Memory B cell (primary cell): ENCODE data around the gene SERPING1.

ENCODE experiments used
- ATAC-seq: fragments of 150-1000 bp; cut with Tn5 transposase; 2 replicates; pipeline ENCODE4 v1.10.0; 2021; ENCODE audit warnings: low read depth, mild to moderate bottlenecking, moderate library complexity
- DNase-seq, 2 donors: peaks; one replicate each; pipeline ENCODE4 v3.0.0; 2022; ENCODE audit warnings: low spot score in 2 of 2
- H3K27ac Mint-ChIP-seq: one replicate; pipeline ENCODE4 v1.8.0; 2022; ENCODE audit warnings: mild to moderate bottlenecking, moderate library complexity, mixed read lengths
- H3K27me3 Mint-ChIP-seq: one replicate; pipeline ENCODE4 v1.8.0; 2022; ENCODE audit warnings: mixed read lengths
- H3K36me3 Mint-ChIP-seq: one replicate; pipeline ENCODE4 v1.8.0; 2022; ENCODE audit warnings: mild to moderate bottlenecking, mixed read lengths
- H3K4me1 Mint-ChIP-seq: one replicate; pipeline ENCODE4 v1.8.0; 2022; ENCODE audit warnings: mixed read lengths
- H3K4me3 Mint-ChIP-seq: one replicate; pipeline ENCODE4 v1.8.0; 2022; ENCODE audit warnings: mild to moderate bottlenecking, moderate library complexity, mixed read lengths
- H3K9me3 Mint-ChIP-seq: one replicate; pipeline ENCODE4 v1.8.0; 2022; ENCODE audit warnings: mixed read lengths

The SERPING1 gene

GRCh38 chr11:57571606-57572005 lies 25.9 kb upstream of the SERPING1 start:
- H3K27me3 Mint-ChIP-seq = peaks cover 5% of the 10 kb centered on the region
- ATAC-seq = no peak
- DNase-seq = no peak
- H3K27ac Mint-ChIP-seq = no peak overlapping the region
- H3K4me3 Mint-ChIP-seq = no peak overlapping the region
- no peaks in the 10 kb centered on the region for H3K36me3 Mint-ChIP-seq
- H3K9me3 Mint-ChIP-seq = no peaks in the 10 kb centered on the region
- H3K4me1 Mint-ChIP-seq = peaks cover 5% of the 10 kb centered on the region

- no peaks in the 10 kb centered on the region for H3K4me1 Mint-ChIP-seq
- H3K9me3 Mint-ChIP-seq = no peaks in the 10 kb centered on the region
- peaks cover 10% of the 10 kb centered on the region for H3K27me3 Mint-ChIP-seq
- DNase-seq = no peak
- H3K4me3 Mint-ChIP-seq = no peak overlapping the region
- H3K27ac Mint-ChIP-seq = no peak overlapping the region
- no peak for ATAC-seq
- H3K36me3 Mint-ChIP-seq = no peaks in the 10 kb centered on the region
These were observed 23.4 kb upstream of the SERPING1 start for GRCh38 chr11:57574061-57574460.

GRCh38 chr11:57584341-57584740 lies 13.1 kb upstream of the SERPING1 start:
- Mint-ChIP-seq H3K27ac (no peak overlapping the region), H3K4me1 (no peaks in the 10 kb centered on the region), H3K27me3 (no peaks in the 10 kb centered on the region), H3K36me3 (no peaks in the 10 kb centered on the region), H3K4me3 (no peak overlapping the region), H3K9me3 (no peaks in the 10 kb centered on the region)
- no peak for DNase-seq
- ATAC-seq = no peak

GRCh38 chr11:57585301-57585700 lies 12.2 kb upstream of the SERPING1 start:
- DNase-seq (no peak), ATAC-seq (no peak)
- no peaks in the 10 kb centered on the region for H3K27me3 Mint-ChIP-seq
- no peak overlapping the region for H3K4me3 Mint-ChIP-seq
- H3K9me3 Mint-ChIP-seq = no peaks in the 10 kb centered on the region
- no peak overlapping the region for H3K27ac Mint-ChIP-seq
- H3K36me3 Mint-ChIP-seq = no peaks in the 10 kb centered on the region
- H3K4me1 Mint-ChIP-seq = no peaks in the 10 kb centered on the region

GRCh38 chr11:57586711-57587245 lies 10.7 kb upstream of the SERPING1 start:
- Mint-ChIP-seq H3K4me3 (no peak overlapping the region), H3K4me1 (no peaks in the 10 kb centered on the region), H3K36me3 (no peaks in the 10 kb centered on the region), H3K27ac (no peak overlapping the region), H3K9me3 (no peaks in the 10 kb centered on the region), H3K27me3 (peaks cover 4% of the 10 kb centered on the region)
- ATAC-seq = no peak
- no peak for DNase-seq

GRCh38 chr11:57588046-57588710 lies 9.3 kb upstream of the SERPING1 start:
- no peaks in the 10 kb centered on the region for H3K9me3 Mint-ChIP-seq
- no peaks in the 10 kb centered on the region for H3K4me1 Mint-ChIP-seq
- no peak for DNase-seq
- H3K27ac Mint-ChIP-seq = no peak overlapping the region
- H3K36me3 Mint-ChIP-seq = no peaks in the 10 kb centered on the region
- ATAC-seq = no peak
- no peak overlapping the region for H3K4me3 Mint-ChIP-seq
- H3K27me3 Mint-ChIP-seq = peaks cover 9% of the 10 kb centered on the region

- DNase-seq = no peak
- Mint-ChIP-seq H3K27ac (no peak overlapping the region), H3K4me1 (no peaks in the 10 kb centered on the region), H3K9me3 (no peaks in the 10 kb centered on the region), H3K4me3 (no peak overlapping the region), H3K36me3 (no peaks in the 10 kb centered on the region), H3K27me3 (peaks cover 26% of the 10 kb centered on the region)
- no peak for ATAC-seq
These were observed 1.1 kb upstream of the SERPING1 start for GRCh38 chr11:57596266-57596885.

- H3K36me3 Mint-ChIP-seq = no peaks in the 10 kb centered on the region
- ATAC-seq (no peak), DNase-seq (no peak)
- no peaks in the 10 kb centered on the region for H3K4me1 Mint-ChIP-seq
- peaks cover 24% of the 10 kb centered on the region for H3K27me3 Mint-ChIP-seq
- H3K9me3 Mint-ChIP-seq = no peaks in the 10 kb centered on the region
- no peak overlapping the region for H3K4me3 Mint-ChIP-seq
- no peak overlapping the region for H3K27ac Mint-ChIP-seq
These were observed 688 bp downstream of the SERPING1 start for GRCh38 chr11:57597916-57598830.

- peaks cover 24% of the 10 kb centered on the region for H3K27me3 Mint-ChIP-seq
- ATAC-seq (no peak), DNase-seq (no peak)
- no peaks in the 10 kb centered on the region for H3K36me3 Mint-ChIP-seq
- no peaks in the 10 kb centered on the region for H3K4me1 Mint-ChIP-seq
- H3K27ac Mint-ChIP-seq = no peak overlapping the region
- no peak overlapping the region for H3K4me3 Mint-ChIP-seq
- no peaks in the 10 kb centered on the region for H3K9me3 Mint-ChIP-seq
These were observed 1.3 kb downstream of the SERPING1 start for GRCh38 chr11:57598831-57599155.

GRCh38 chr11:57599381-57599780 lies 1.9 kb downstream of the SERPING1 start:
- Mint-ChIP-seq H3K4me1 (no peaks in the 10 kb centered on the region), H3K27me3 (peaks cover 24% of the 10 kb centered on the region), H3K27ac (no peak overlapping the region), H3K9me3 (no peaks in the 10 kb centered on the region), H3K4me3 (no peak overlapping the region), H3K36me3 (no peaks in the 10 kb centered on the region)
- DNase-seq = no peak
- ATAC-seq = no peak

GRCh38 chr11:57601297-57601696 lies 3.8 kb downstream of the SERPING1 start:
- no peak overlapping the region for H3K27ac Mint-ChIP-seq
- no peaks in the 10 kb centered on the region for H3K4me1 Mint-ChIP-seq
- no peak for ATAC-seq

GRCh38 chr11:57604296-57605027 lies 7.0 kb downstream of the SERPING1 start:
- DNase-seq (no peak), ATAC-seq (no peak)

More at GRCh38 chr11:57601297-57601696, 3.8 kb downstream of the SERPING1 start:
- Mint-ChIP-seq H3K9me3 (no peaks in the 10 kb centered on the region), H3K36me3 (no peaks in the 10 kb centered on the region), H3K4me3 (no peak overlapping the region), H3K27me3 (peaks cover 27% of the 10 kb centered on the region)
- DNase-seq = no peak

GRCh38 chr11:57605028-57605420 lies 7.5 kb downstream of the SERPING1 start:
- H3K27ac Mint-ChIP-seq = no peak overlapping the region
- ATAC-seq (no peak), DNase-seq (no peak)
- H3K36me3 Mint-ChIP-seq = no peaks in the 10 kb centered on the region
- H3K9me3 Mint-ChIP-seq = no peaks in the 10 kb centered on the region
- no peak overlapping the region for H3K4me3 Mint-ChIP-seq
- peaks cover 21% of the 10 kb centered on the region for H3K27me3 Mint-ChIP-seq
- H3K4me1 Mint-ChIP-seq = no peaks in the 10 kb centered on the region

More at GRCh38 chr11:57604296-57605027, 7.0 kb downstream of the SERPING1 start:
- Mint-ChIP-seq H3K9me3 (no peaks in the 10 kb centered on the region), H3K27ac (no peak overlapping the region), H3K27me3 (peaks cover 24% of the 10 kb centered on the region), H3K36me3 (no peaks in the 10 kb centered on the region), H3K4me1 (no peaks in the 10 kb centered on the region), H3K4me3 (no peak overlapping the region)
